ENCODE data around the gene ITGB1BP1. TPM values are rescaled to one million over a fixed set of nuclear protein-coding genes. Genes with fewer than 3 reads are reported as not detected.

Gene ITGB1BP1
- 14.6 and 17.3 TPM in 2 replicates for total RNA-seq (ENCODE audit: low replicate concordance)

GRCh38 chr2:9423100-9423921 lies at the start of gene ITGB1BP1, which contains the start of gene CPSF3:
Gene ITGB1BP1 (minus strand): TSS chr2:9423528. CDS start chr2:9418697, 4,831 bp downstream.
Gene CPSF3 (plus strand): TSS chr2:9423654. CDS start chr2:9423774, 120 bp downstream.
- TF ChIP-seq, protein P1, sequence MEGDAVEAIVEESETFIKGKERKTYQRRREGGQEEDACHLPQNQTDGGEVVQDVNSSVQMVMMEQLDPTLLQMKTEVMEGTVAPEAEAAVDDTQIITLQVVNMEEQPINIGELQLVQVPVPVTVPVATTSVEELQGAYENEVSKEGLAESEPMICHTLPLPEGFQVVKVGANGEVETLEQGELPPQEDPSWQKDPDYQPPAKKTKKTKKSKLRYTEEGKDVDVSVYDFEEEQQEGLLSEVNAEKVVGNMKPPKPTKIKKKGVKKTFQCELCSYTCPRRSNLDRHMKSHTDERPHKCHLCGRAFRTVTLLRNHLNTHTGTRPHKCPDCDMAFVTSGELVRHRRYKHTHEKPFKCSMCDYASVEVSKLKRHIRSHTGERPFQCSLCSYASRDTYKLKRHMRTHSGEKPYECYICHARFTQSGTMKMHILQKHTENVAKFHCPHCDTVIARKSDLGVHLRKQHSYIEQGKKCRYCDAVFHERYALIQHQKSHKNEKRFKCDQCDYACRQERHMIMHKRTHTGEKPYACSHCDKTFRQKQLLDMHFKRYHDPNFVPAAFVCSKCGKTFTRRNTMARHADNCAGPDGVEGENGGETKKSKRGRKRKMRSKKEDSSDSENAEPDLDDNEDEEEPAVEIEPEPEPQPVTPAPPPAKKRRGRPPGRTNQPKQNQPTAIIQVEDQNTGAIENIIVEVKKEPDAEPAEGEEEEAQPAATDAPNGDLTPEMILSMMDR (IDR thresholded peaks at IDR 0.05): no peak
- TF ChIP-seq EZH2 (IDR thresholded peaks at IDR 0.05) (peak; percentile 58), EZH2phosphoT487 (IDR thresholded peaks at IDR 0.05) (peak; percentile 40)
- H3K27me3 ChIP-seq: no peaks in the 10 kb centered on the region
- H3K4me3 Mint-ChIP-seq: peak within 1 kb of the TSS; percentile 94
- H3K36me3 Mint-ChIP-seq: no peaks in the 10 kb centered on the region
- peak within 1 kb of the TSS; percentile 42 for H3K27ac Mint-ChIP-seq
- H3K4me2 ChIP-seq: peak within 1 kb of the TSS; percentile 97
- H3K9ac ChIP-seq: peak within 1 kb of the TSS; percentile 86
- peaks cover 5% of the 10 kb centered on the region for H3F3A ChIP-seq (ENCODE audit: low read depth)
- H3K4me1 Mint-ChIP-seq: peaks cover 14% of the 10 kb centered on the region
- H3K9me3 Mint-ChIP-seq: no peaks in the 10 kb centered on the region
- peak; percentile 100 for DNase-seq (ENCODE audit: low spot score)
- peaks cover 11% of the 10 kb centered on the region for H3K4me1 ChIP-seq
- no peaks in the 10 kb centered on the region for H3K36me3 ChIP-seq
- peak within 1 kb of the TSS; percentile 79 for H3K27ac ChIP-seq
- peak within 1 kb of the TSS; percentile 73 for H3K4me3 ChIP-seq
- peaks cover 12% of the 10 kb centered on the region for H4K20me1 ChIP-seq (ENCODE audit: low read depth)
- peak within 1 kb of the TSS; percentile 90 for H2AFZ ChIP-seq (replicated peaks)
- no peaks in the 10 kb centered on the region for H3K9me3 ChIP-seq (ENCODE audit: low read depth)
- H3K27me3 Mint-ChIP-seq (ENCODE audit: insufficient read depth, low read depth): peaks cover 4% of the 10 kb centered on the region
- H3K79me2 ChIP-seq (ENCODE audit: low read depth): peaks cover 52% of the 10 kb centered on the region

GRCh38 chr2:9472511-9472910 lies 49.2 kb upstream of the ITGB1BP1 start:
- H3K9ac ChIP-seq: no peak overlapping the region
- peaks cover 5% of the 10 kb centered on the region for H4K20me1 ChIP-seq (ENCODE audit: low read depth)
- H3K36me3 Mint-ChIP-seq: peaks cover 27% of the 10 kb centered on the region
- no peaks in the 10 kb centered on the region for H3K9me3 ChIP-seq (ENCODE audit: low read depth)
- TF ChIP-seq EZH2 (IDR thresholded peaks at IDR 0.05): no peak
- TF ChIP-seq, protein P1 (IDR thresholded peaks at IDR 0.05): no peak
- TF ChIP-seq EZH2phosphoT487 (IDR thresholded peaks at IDR 0.05): no peak
- H3K4me1 Mint-ChIP-seq: peaks cover 5% of the 10 kb centered on the region
- H3K4me3 Mint-ChIP-seq: no peak overlapping the region
- H3K9me3 Mint-ChIP-seq: no peaks in the 10 kb centered on the region
- no peak overlapping the region for H3K4me2 ChIP-seq
- no peak overlapping the region for H2AFZ ChIP-seq (replicated peaks)
- peaks cover 4% of the 10 kb centered on the region for H3K36me3 ChIP-seq
- H3F3A ChIP-seq (ENCODE audit: low read depth): peaks cover 26% of the 10 kb centered on the region
- no peaks in the 10 kb centered on the region for H3K79me2 ChIP-seq (ENCODE audit: low read depth)
- DNase-seq (ENCODE audit: low spot score): no peak
- peaks cover 6% of the 10 kb centered on the region for H3K27me3 Mint-ChIP-seq (ENCODE audit: insufficient read depth, low read depth)
- no peak overlapping the region for H3K4me3 ChIP-seq
- H3K4me1 ChIP-seq: no peaks in the 10 kb centered on the region
- H3K27ac ChIP-seq: no peak overlapping the region
- H3K27me3 ChIP-seq: peaks cover 28% of the 10 kb centered on the region
- H3K27ac Mint-ChIP-seq: no peak overlapping the region

DNA sequence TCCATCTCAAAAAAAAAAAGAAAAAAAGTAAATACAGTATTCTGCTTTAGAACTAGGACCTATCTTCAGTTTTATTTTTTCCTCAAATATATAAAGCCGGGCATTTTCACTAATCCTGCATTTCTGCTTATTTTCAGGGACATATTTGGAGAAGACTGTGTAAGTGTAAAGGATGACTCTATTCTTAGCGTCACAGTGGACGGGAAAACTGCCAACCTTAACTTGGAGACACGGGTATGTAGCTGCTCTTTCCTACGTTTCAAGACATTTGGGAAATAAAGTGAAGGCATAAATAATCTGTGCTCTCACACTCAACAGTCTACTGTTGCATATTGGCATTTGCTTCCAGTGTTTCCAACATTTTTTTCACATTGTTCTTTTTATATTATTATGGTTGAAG lies 47.9 kb upstream of the ITGB1BP1 start:
- Histone ChIP-seq H2AFZ (replicated peaks) (no peak overlapping the region), H3K9me3 (ENCODE audit: low read depth) (no peaks in the 10 kb centered on the region), H3K4me1 (no peaks in the 10 kb centered on the region), H3K79me2 (ENCODE audit: low read depth) (no peaks in the 10 kb centered on the region), H3K4me3 (no peak overlapping the region), H3K4me2 (no peak overlapping the region), H4K20me1 (ENCODE audit: low read depth) (peaks cover 8% of the 10 kb centered on the region), H3K27me3 (peaks cover 27% of the 10 kb centered on the region), H3F3A (ENCODE audit: low read depth) (peaks cover 23% of the 10 kb centered on the region), H3K27ac (no peak overlapping the region), H3K36me3 (peaks cover 4% of the 10 kb centered on the region), H3K9ac (no peak overlapping the region)
- Mint-ChIP-seq H3K4me1 (peaks cover 5% of the 10 kb centered on the region), H3K9me3 (no peaks in the 10 kb centered on the region), H3K4me3 (no peak overlapping the region), H3K27ac (no peak overlapping the region), H3K36me3 (peaks cover 27% of the 10 kb centered on the region), H3K27me3 (ENCODE audit: insufficient read depth, low read depth) (peaks cover 4% of the 10 kb centered on the region)
- TF ChIP-seq, protein P1 (IDR thresholded peaks at IDR 0.05): no peak
- no peak for TF ChIP-seq EZH2phosphoT487 (IDR thresholded peaks at IDR 0.05)
- TF ChIP-seq EZH2 (IDR thresholded peaks at IDR 0.05): no peak
- no peak for DNase-seq (ENCODE audit: low spot score)

All from neural progenitor cell (in vitro differentiated cells).